H9 (cell line): ENCODE data around the gene LRRC36. TPM values are rescaled to one million over a fixed set of nuclear protein-coding genes. Genes with fewer than 3 reads are reported as not detected.

Experiments
- DNase-seq: peaks from one replicate; pipeline ENCODE4 v3.0.0-alpha.2; 2017
- H2AFZ ChIP-seq: one replicate; pipeline ENCODE4 v1.6.1; 2013; ENCODE audit warnings: mild to moderate bottlenecking, low read length, control low read depth, moderate library complexity
- H2AK5ac ChIP-seq: 2 replicates; pipeline ENCODE4 v1.6.1; 2013; ENCODE audit warnings: low read length, control low read depth, mixed read lengths; ENCODE audit not compliant: insufficient read length
- H2BK120ac ChIP-seq: one replicate; pipeline ENCODE4 v1.6.1; 2013; ENCODE audit warnings: low read depth, mild to moderate bottlenecking, low read length, control low read depth, inconsistent platforms; ENCODE audit not compliant: poor library complexity, severe bottlenecking
- H2BK12ac ChIP-seq: 2 replicates; pipeline ENCODE4 v1.6.1; 2013; ENCODE audit warnings: low read length, control low read depth, mixed read lengths, low read depth; ENCODE audit not compliant: insufficient read length
- H2BK15ac ChIP-seq: 2 replicates; pipeline ENCODE4 v1.6.1; 2013; ENCODE audit warnings: low read depth, low read length, control low read depth
- H2BK20ac ChIP-seq: one replicate; pipeline ENCODE4 v1.6.1; 2013; ENCODE audit warnings: low read depth, mild to moderate bottlenecking, low read length, control low read depth, inconsistent platforms; ENCODE audit not compliant: poor library complexity, severe bottlenecking
- H2BK5ac ChIP-seq: 2 replicates; pipeline ENCODE4 v1.6.1; 2013; ENCODE audit warnings: low read length, control low read depth, mixed read lengths; ENCODE audit not compliant: insufficient read length
- H3K14ac ChIP-seq: 2 replicates; pipeline ENCODE4 v1.6.1; 2013; ENCODE audit warnings: low read length, control low read depth; ENCODE audit not compliant: insufficient read depth
- H3K18ac ChIP-seq: 2 replicates; pipeline ENCODE4 v1.6.1; 2013; ENCODE audit warnings: low read depth, mild to moderate bottlenecking, mixed read lengths, low read length, control low read depth; ENCODE audit not compliant: insufficient read length
- H3K23ac ChIP-seq: 2 replicates; pipeline ENCODE4 v1.6.1; 2013; ENCODE audit warnings: low read length, control low read depth, mixed read lengths, low read depth; ENCODE audit not compliant: insufficient read length
- H3K23me2 ChIP-seq: 2 replicates; pipeline ENCODE4 v1.6.1; 2013; ENCODE audit warnings: low read depth, mild to moderate bottlenecking, mixed read lengths, low read length, control low read depth; ENCODE audit not compliant: insufficient read length, poor library complexity, severe bottlenecking
- H3K27ac ChIP-seq: 2 replicates; pipeline ENCODE4 v1.5.1; 2013; ENCODE audit warnings: low read length, control low read depth, mixed read lengths, low read depth; ENCODE audit not compliant: insufficient read length
- H3K27me3 ChIP-seq: 2 replicates; pipeline ENCODE4 v1.6.1; 2013; ENCODE audit warnings: low read length, control low read depth, inconsistent platforms; ENCODE audit not compliant: insufficient read depth
- H3K4ac ChIP-seq: 2 replicates; pipeline ENCODE4 v1.6.1; 2013; ENCODE audit warnings: low read depth, mild to moderate bottlenecking, control low read depth, inconsistent platforms, low read length, moderate library complexity
- H3K4me1 ChIP-seq: 2 replicates; pipeline ENCODE4 v1.6.1; 2013; ENCODE audit warnings: low read length, control low read depth, inconsistent platforms; ENCODE audit not compliant: insufficient read depth
- H3K4me2 ChIP-seq: 2 replicates; pipeline ENCODE4 v1.6.1; 2013; ENCODE audit warnings: low read length, control low read depth, mixed read lengths; ENCODE audit not compliant: insufficient read length, insufficient read depth
- H3K56ac ChIP-seq: 2 replicates; pipeline ENCODE4 v1.6.1; 2013; ENCODE audit warnings: low read depth, mild to moderate bottlenecking, mixed read lengths, low read length, control low read depth; ENCODE audit not compliant: insufficient read length
- H3K79me1 ChIP-seq: 2 replicates; pipeline ENCODE4 v1.6.1; 2013; ENCODE audit warnings: low read depth, mild to moderate bottlenecking, moderate library complexity, low read length, control low read depth, inconsistent platforms; ENCODE audit not compliant: insufficient read depth, poor library complexity, severe bottlenecking
- H3K79me2 ChIP-seq: 2 replicates; pipeline ENCODE4 v1.6.1; 2013; ENCODE audit warnings: low read length, control low read depth, inconsistent platforms; ENCODE audit not compliant: insufficient read depth
- H3K9ac ChIP-seq: 2 replicates; pipeline ENCODE4 v1.6.1; 2013; ENCODE audit warnings: low read length, control low read depth, mixed read lengths; ENCODE audit not compliant: insufficient read length; ENCODE audit errors: extremely low read depth
- H3K9me3 ChIP-seq: one replicate; pipeline ENCODE4 v1.6.1; 2013; ENCODE audit warnings: low read depth, low read length, inconsistent platforms; ENCODE audit not compliant: control insufficient read depth
- H3T11ph ChIP-seq: one replicate; pipeline ENCODE4 v1.6.1; 2013; ENCODE audit warnings: mild to moderate bottlenecking, low read length, control low read depth, inconsistent platforms
- H4K20me1 ChIP-seq: one replicate; pipeline ENCODE4 v1.6.1; 2013; ENCODE audit not compliant: control insufficient read depth, insufficient read length, insufficient read depth
- H4K5ac ChIP-seq: 2 replicates; pipeline ENCODE4 v1.6.1; 2013; ENCODE audit warnings: low read depth, mild to moderate bottlenecking, mixed read lengths, low read length, control low read depth; ENCODE audit not compliant: insufficient read length
- H4K8ac ChIP-seq: replicated peaks from 2 replicates; pipeline ENCODE4 v1.6.1; 2013; ENCODE audit warnings: low read length, control low read depth, mixed read lengths, low read depth; ENCODE audit not compliant: insufficient read length
- H4K91ac ChIP-seq: 2 replicates; pipeline ENCODE4 v1.6.1; 2013; ENCODE audit warnings: low read depth, mild to moderate bottlenecking, moderate library complexity, mixed read lengths, low read length, control low read depth; ENCODE audit not compliant: insufficient read length
- H3K27ac Mint-ChIP-seq, 3 experiments: 2 replicates in 2 of 3; 3 replicates in 1 of 3; pipeline ENCODE4 v1.8.0; 2020 to 2021; ENCODE audit warnings: mixed read lengths in 3 of 3, mild to moderate bottlenecking in 1 of 3, moderate library complexity in 1 of 3
- H3K27me3 Mint-ChIP-seq: 2 replicates; pipeline ENCODE4 v1.8.0; 2021; ENCODE audit warnings: low read depth, mild to moderate bottlenecking, moderate library complexity, mixed read lengths
- H3K36me3 Mint-ChIP-seq, 3 experiments: 2 replicates in 2 of 3; 3 replicates in 1 of 3; pipeline ENCODE4 v1.8.0; 2020 to 2021; ENCODE audit warnings: low read depth in 3 of 3, mixed read lengths in 3 of 3; ENCODE audit not compliant: insufficient read depth in 1 of 3
- H3K4me1 Mint-ChIP-seq, 2 experiments: 2 replicates each; pipeline ENCODE4 v1.8.0; 2020; ENCODE audit warnings: mixed read lengths in 2 of 2
- H3K4me3 Mint-ChIP-seq, 2 experiments: 2 replicates in 1 of 2; 3 replicates in 1 of 2; pipeline ENCODE4 v1.8.0; 2020 to 2021; ENCODE audit warnings: mild to moderate bottlenecking in 2 of 2, mixed read lengths in 2 of 2, moderate library complexity in 1 of 2
- H3K9me3 Mint-ChIP-seq, 2 experiments: 2 replicates in 1 of 2; 3 replicates in 1 of 2; pipeline ENCODE4 v1.8.0; 2020; ENCODE audit warnings: mild to moderate bottlenecking in 2 of 2, mixed read lengths in 2 of 2, moderate library complexity in 1 of 2
- CTCF ChIP-seq: fragments of 200-600 bp; sonication (generic); conservative IDR thresholded peaks from 3 replicates; pipeline ENCODE4 v1.8.0; 2021; ENCODE audit warnings: antibody characterized with exemption, mild to moderate bottlenecking
- WGBS: extraction: QIAGEN DNeasy Blood & Tissue Kit; methylation state at CpG from one replicate; pipeline ENCODE4 v1.1.7; 2013; ENCODE audit warnings: missing lambda C conversion rate, low lambda C conversion rate, mixed read lengths; ENCODE audit not compliant: insufficient read length; ENCODE audit errors: extremely low coverage; 5-methylcytosine and 5-hydroxymethylcytosine counted together
- total RNA-seq: library from RNA; stranded (reverse); gene quantifications from 2 replicates; pipeline ENCODE4 v1.2.1, GENCODE V29; 2021

LRRC36 gene
- total RNA-seq, 1 experiment from 2014 or later, result not detected

- Mint-ChIP-seq H3K4me1 (peaks cover 16 to 36% of the 10 kb centered on the region in 2 experiments), H3K9me3 (no peaks in the 10 kb centered on the region), H3K27me3 (peaks cover 71% of the 10 kb centered on the region), H3K4me3 (peak overlapping the region in 1 of 2 experiments; percentile 50; a peak in 1 of 5 replicates), H3K36me3 (peaks cover 0 to under 1% (median 0%) of the 10 kb centered on the region in 3 experiments; a peak in 1 of 7 replicates), H3K27ac (no peak overlapping the region)
- Histone ChIP-seq H3K56ac (no peak overlapping the region), H3K9me3 (no peaks in the 10 kb centered on the region), H3K27ac (no peak overlapping the region), H3K9ac (no peak overlapping the region), H2AFZ (no peak overlapping the region), H3K18ac (peak overlapping the region; percentile 52), H3K23ac (no peak overlapping the region), H2AK5ac (no peak overlapping the region), H2BK15ac (no peak overlapping the region), H3K4me1 (no peaks in the 10 kb centered on the region), H3K79me1 (no peaks in the 10 kb centered on the region), H2BK120ac (no peak overlapping the region), H3K4me2 (no peak overlapping the region), H3K79me2 (no peaks in the 10 kb centered on the region), H2BK20ac (no peak overlapping the region), H2BK12ac (no peak overlapping the region), H3K4ac (no peak overlapping the region), H4K5ac (no peak overlapping the region), H4K8ac (no peak overlapping the region), H3K14ac (0 out of 2 replicates have a peak overlapping the region, but pooled peaks have one; percentile 38), H4K91ac (no peak overlapping the region), H4K20me1 (peaks cover 2% of the 10 kb centered on the region), H2BK5ac (no peak overlapping the region), H3T11ph (no peak overlapping the region), H3K27me3 (peaks cover 25% of the 10 kb centered on the region; the same call in 1 of the 2 replicates), H3K23me2 (peaks cover 3% of the 10 kb centered on the region)
- no peak for TF ChIP-seq CTCF
- WGBS, result no CpG with 5 or more reads among the region's 13 CpGs
- DNase-seq, result no peak
Measured at GRCh38 chr16:67395458-67396158, 69.0 kb downstream of the LRRC36 start.
